Stomach smooth muscle (tissue), 2 donors: Measurements from ENCODE around the gene HAAO.

Experiments
- H3K27ac ChIP-seq: one replicate; pipeline ENCODE4 v1.7.0; 2013; ENCODE audit warnings: mild to moderate bottlenecking, low read length, inconsistent platforms
- H3K27me3 ChIP-seq, 2 donors: one replicate each; pipeline ENCODE4 v1.7.0; 2013; ENCODE audit warnings: low read length in 2 of 2; ENCODE audit not compliant: insufficient read depth in 2 of 2, control insufficient read depth in 1 of 2
- H3K36me3 ChIP-seq, 2 donors: one replicate each; pipeline ENCODE4 v1.7.0; 2013; ENCODE audit warnings: low read length in 2 of 2; ENCODE audit not compliant: control insufficient read depth in 2 of 2, insufficient read depth in 2 of 2
- H3K4me1 ChIP-seq: one replicate; pipeline ENCODE4 v1.7.0; 2013; ENCODE audit warnings: low read length; ENCODE audit not compliant: control insufficient read depth, insufficient read depth
- H3K4me3 ChIP-seq, 2 donors: one replicate each; pipeline ENCODE4 v1.7.0; 2013; ENCODE audit warnings: low read length in 2 of 2
- H3K9ac ChIP-seq, 2 donors: one replicate each; pipeline ENCODE4 v1.7.0; 2013; ENCODE audit warnings: low read length in 2 of 2, mild to moderate bottlenecking in 1 of 2
- H3K9me3 ChIP-seq, 2 donors: one replicate each; pipeline ENCODE4 v1.7.0; 2013; ENCODE audit warnings: low read length in 2 of 2; ENCODE audit not compliant: control insufficient read depth in 2 of 2
- donor health status: healthy.
- donor health status: Pancreatic carcinoma.

HAAO gene

DNA sequence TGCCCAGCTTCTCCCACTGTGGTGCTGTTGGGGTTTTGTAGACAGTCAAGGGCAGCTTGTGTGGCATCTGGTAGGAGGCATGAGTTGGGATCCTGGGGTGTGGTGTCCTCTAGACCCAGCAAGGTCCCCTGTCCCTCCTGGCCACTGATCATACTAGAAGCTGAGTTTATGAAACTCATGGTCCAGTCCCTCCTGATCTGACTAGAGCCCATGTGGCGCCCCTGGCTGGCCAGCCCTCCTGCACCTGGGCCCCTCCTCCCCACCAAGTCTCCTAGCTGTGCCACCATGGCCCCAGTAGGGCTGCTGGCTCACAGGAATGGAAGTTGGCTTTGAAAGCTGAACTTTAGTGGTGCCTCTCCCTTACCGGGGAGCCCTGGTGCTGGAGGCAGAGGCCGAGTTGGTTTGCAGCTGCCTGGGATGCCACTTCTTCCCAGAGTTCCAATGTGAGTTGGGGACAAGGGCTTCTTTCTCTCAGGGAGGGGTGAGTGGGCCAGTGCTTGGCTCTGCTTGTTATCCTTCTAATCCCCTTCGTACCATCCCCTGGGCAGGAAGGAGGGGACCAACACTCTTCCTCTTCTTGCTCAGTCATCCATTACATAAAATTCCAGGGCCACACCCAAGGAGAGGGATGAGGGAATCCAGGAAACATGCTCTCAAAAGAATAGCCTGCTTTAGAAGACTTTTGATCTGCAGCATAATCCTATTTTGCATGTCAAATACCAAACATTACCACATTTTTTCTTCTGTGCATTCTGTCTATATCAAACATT is 37.5 kb upstream of the HAAO start:
- Histone ChIP-seq H3K27me3 (no peaks in the 10 kb centered on the region), H3K9me3 (no peaks in the 10 kb centered on the region), H3K4me3 (no peak overlapping the region), H3K4me1 (peaks cover 22% of the 10 kb centered on the region), H3K27ac (peak overlapping the region; percentile 31), H3K9ac (no peak overlapping the region), H3K36me3 (no peaks in the 10 kb centered on the region)

DNA sequence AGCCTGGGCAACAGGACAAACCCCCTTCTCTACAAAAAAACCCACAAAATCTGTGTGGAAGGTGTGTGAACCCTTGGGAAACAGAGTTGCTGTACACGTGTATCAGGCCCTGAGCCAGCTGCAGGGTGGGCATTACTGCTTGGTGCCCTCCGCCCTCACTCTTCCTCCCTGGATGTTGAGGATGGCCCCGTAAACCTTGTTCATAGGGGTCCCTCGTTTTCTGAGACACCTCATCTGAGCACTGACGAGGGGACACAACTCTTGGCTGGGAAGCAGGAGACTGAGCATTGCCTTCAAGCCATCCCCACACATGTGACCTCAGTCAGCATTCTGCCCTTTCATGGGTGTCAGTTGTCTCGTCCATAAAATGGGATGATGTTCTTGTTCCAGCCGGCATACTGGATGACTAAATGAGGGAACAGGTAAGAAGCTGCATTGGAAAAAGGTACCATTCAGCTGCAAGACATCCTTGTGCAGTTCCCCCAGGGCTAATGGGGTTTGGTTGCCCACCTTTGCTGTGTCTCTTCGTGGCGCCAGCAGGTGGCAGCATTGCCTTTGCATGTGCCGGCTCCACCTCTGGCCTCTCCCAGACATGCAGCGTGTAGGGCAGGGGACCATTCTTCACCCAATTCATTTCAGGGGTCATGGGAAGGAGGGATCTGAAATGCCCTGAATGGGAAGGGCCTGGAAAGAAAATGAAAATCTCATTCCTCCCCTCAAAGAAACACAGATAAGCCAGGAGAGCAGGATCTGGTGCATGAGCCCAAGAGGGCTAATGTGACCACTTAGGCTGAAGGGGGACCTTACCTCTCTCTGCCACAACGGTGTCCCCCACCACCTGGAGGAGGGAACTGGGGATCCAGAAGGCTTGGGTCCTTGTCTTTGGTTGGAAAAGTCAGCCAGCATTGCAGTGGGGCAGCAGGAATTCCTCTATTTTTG is 36.4 kb upstream of the HAAO start:
- Histone ChIP-seq H3K27me3 (no peaks in the 10 kb centered on the region), H3K27ac (no peak overlapping the region), H3K9me3 (no peaks in the 10 kb centered on the region), H3K9ac (no peak overlapping the region), H3K4me3 (peak overlapping the region in 1 of 2 donors; percentile 72), H3K36me3 (no peaks in the 10 kb centered on the region), H3K4me1 (peaks cover 29% of the 10 kb centered on the region)

DNA sequence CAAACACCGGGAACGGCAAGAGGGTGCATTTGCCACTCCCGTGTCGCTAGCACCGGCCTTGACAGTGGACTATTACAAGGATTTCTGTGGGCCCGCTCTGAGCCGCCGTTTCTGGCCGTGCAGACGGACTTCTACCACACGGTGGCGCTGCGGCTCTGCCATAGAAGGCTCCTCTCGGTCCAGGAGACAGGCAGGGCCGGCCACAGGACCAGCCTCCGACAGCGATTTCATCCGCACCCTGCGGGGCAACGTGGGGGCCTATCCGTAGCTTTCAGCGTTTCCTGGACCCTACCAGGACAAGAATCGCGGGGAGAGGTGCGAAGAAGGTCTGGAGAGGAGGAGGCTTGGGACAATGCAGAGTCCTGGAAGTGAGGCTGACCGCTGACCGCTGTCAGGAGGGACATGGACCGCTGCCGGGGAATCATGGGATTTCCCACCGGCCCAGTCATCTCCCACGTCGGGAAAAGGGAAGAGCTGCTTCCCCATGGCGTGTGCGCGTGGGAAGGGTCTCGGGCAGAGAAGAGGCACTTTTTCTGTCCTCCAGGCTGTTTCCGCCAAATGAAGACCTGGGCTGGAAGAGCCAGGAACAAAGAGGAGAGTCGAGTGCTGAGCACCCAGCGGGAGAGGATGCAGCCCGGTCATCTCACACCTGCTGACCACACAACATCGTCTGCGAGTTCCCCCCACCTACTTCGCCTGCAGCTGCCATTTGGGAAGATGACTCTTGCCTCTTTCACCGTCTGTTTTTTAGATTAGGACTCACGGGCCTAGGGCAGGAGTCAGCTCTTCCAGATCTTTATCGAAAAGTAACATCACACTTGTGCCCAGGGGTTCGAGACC is 35.5 kb upstream of the HAAO start:
- Histone ChIP-seq H3K9ac (peak overlapping the region; percentile 29 to 32), H3K36me3 (no peaks in the 10 kb centered on the region), H3K4me1 (peaks cover 29% of the 10 kb centered on the region), H3K27me3 (no peaks in the 10 kb centered on the region), H3K4me3 (peak overlapping the region; percentile 57 to 72), H3K27ac (no peak overlapping the region), H3K9me3 (no peaks in the 10 kb centered on the region)

DNA sequence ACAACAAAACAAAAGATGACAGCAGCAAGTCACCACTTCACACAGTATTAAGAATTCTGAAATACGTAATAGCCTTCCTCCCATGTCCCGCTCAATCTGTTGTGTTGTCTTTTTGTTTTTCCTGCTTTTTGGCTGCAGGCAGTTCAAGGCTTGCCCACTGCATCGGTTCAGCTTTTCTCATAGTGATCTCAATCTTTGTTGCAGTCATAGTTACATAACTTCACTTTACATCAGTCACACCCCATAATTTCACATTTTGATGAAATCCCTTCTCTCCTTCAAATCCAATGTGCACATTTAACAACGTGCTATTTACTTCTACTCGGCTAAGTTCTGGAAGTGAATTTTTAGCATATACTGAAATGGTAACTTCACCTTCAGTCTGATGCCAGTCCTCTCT is 33.8 kb upstream of the HAAO start:
- no peaks in the 10 kb centered on the region for H3K27me3 ChIP-seq
- no peak overlapping the region for H3K27ac ChIP-seq
- H3K9me3 ChIP-seq, result no peaks in the 10 kb centered on the region
- H3K4me3 ChIP-seq, result no peak overlapping the region
- H3K36me3 ChIP-seq, result no peaks in the 10 kb centered on the region
- peaks cover 29% of the 10 kb centered on the region for H3K4me1 ChIP-seq
- no peak overlapping the region for H3K9ac ChIP-seq

DNA sequence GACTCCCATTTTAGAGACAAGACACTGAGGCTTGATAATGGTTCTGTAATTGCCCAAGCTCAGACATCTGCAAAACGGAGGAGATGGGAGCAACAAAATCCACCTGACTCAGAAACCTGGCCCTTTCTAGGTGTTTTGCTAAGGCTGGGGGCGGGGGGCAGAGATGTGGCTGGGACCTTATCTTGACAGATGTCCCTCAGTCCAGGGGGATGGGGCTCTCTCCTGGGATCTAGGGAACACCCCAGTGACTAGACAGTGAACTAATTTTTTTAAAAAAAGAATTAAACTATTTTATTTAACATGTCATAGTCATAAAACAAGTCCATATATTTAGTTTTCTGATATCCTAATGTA is 32.0 kb upstream of the HAAO start:
- Histone ChIP-seq H3K9ac (no peak overlapping the region), H3K4me1 (peaks cover 23% of the 10 kb centered on the region), H3K27ac (no peak overlapping the region), H3K27me3 (no peaks in the 10 kb centered on the region), H3K9me3 (no peaks in the 10 kb centered on the region), H3K4me3 (no peak overlapping the region), H3K36me3 (no peaks in the 10 kb centered on the region)

DNA sequence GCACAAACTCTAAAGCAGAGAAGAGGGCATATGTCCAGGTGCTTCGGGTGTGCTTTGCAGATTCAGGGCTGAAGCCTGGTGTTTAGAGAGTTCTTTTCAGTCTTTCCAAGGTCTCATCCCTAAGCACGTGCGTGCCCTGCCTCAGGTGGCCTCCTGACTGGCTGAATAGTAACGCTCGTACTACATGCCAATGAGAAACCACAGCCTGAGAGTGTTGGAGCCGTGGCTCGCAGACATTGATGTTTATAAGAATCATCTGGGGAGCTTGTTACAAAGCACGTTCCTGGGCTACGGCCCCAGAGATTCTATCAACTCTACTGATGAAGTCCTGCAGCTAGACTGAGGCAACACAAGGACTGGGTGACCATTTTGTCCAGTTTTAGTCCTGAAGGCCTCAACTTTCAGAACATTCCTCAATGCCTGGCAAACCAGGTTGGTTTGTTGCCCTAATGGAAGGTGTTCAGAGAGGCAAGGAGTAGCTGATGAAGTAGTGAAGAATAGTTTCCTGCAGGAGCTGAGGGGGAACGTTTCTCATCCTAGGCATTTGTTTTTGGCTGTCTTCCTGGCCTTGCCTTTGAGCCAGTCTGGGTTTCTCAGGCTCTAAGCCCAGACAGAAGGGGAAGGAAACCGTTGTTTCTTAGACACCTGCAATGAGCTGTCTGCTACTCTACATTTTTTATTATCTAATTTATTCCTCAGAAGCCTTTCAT is 31.5 kb upstream of the HAAO start:
- Histone ChIP-seq H3K4me3 (peak overlapping the region in 1 of 2 donors; percentile 8), H3K27ac (no peak overlapping the region), H3K9ac (no peak overlapping the region), H3K4me1 (peaks cover 17% of the 10 kb centered on the region), H3K36me3 (no peaks in the 10 kb centered on the region), H3K27me3 (no peaks in the 10 kb centered on the region), H3K9me3 (no peaks in the 10 kb centered on the region)

DNA sequence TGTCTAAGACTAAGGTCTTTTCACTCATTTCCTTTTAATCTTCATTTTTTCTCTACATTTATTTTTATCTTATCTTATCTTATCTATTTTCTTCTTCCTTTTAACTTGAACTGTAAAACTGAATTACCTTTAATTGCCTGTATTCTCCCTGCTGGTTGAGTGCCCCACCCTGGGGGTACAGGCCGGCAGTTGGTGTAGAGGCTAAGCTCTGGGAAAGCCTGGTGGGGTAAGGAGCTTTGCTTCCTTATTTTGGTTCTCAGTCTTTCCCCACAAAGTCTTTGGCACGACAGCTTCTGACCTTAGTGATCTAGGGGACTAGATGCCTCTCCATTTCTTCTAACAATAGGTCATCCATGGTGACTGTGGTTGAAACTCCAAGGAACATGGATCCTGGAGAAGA is 26.8 kb upstream of the HAAO start:
- H3K4me1 ChIP-seq, result peaks cover 4% of the 10 kb centered on the region
- H3K9me3 ChIP-seq, result no peaks in the 10 kb centered on the region
- no peak overlapping the region for H3K4me3 ChIP-seq
- H3K9ac ChIP-seq, result no peak overlapping the region
- H3K27me3 ChIP-seq, result no peaks in the 10 kb centered on the region
- no peaks in the 10 kb centered on the region for H3K36me3 ChIP-seq
- no peak overlapping the region for H3K27ac ChIP-seq

DNA sequence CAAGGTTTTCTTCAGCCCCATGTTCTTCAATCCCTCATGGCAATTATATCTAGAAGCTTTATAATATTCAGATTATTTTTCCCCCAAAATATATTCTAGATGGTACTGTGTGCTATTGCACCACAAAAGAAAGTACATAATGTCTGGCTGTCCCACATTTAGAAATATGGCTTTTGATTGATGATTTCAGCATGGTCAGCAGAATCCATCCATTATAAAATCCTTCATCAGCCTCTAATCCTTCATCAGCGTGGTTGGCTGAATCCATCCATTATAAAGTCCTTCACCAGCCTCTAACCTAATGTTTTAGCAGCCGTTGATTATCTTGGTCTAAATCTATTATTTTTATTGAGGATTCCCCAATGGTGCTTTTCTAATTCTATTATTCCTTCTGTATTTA is 23.3 kb upstream of the HAAO start:
- Histone ChIP-seq H3K4me1 (peaks cover 8% of the 10 kb centered on the region), H3K36me3 (no peaks in the 10 kb centered on the region), H3K4me3 (no peak overlapping the region), H3K9me3 (no peaks in the 10 kb centered on the region), H3K9ac (no peak overlapping the region), H3K27me3 (no peaks in the 10 kb centered on the region), H3K27ac (no peak overlapping the region)

DNA sequence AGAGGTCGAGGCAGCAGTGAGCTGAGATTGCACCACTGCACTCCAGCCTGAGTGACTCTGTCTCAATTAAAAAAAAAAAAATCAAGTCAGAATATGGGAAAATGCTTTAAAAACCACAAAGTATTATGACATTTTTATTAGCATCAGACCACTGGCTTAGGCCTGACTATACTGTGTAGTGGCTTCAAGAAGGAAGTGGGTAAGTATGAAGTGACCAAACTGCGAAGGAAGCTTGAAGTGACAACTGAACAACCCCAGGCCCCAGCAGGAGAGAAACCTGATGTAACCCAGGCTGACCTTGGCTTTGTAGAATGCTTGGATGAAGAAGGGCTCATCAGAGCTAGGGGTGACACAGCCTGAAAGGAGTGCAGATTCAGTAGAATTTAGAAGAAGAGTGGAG is 21.4 kb upstream of the HAAO start:
- Histone ChIP-seq H3K27ac (no peak overlapping the region), H3K27me3 (no peaks in the 10 kb centered on the region), H3K9me3 (no peaks in the 10 kb centered on the region), H3K4me1 (peaks cover 19% of the 10 kb centered on the region), H3K36me3 (no peaks in the 10 kb centered on the region), H3K9ac (no peak overlapping the region), H3K4me3 (no peak overlapping the region)

DNA sequence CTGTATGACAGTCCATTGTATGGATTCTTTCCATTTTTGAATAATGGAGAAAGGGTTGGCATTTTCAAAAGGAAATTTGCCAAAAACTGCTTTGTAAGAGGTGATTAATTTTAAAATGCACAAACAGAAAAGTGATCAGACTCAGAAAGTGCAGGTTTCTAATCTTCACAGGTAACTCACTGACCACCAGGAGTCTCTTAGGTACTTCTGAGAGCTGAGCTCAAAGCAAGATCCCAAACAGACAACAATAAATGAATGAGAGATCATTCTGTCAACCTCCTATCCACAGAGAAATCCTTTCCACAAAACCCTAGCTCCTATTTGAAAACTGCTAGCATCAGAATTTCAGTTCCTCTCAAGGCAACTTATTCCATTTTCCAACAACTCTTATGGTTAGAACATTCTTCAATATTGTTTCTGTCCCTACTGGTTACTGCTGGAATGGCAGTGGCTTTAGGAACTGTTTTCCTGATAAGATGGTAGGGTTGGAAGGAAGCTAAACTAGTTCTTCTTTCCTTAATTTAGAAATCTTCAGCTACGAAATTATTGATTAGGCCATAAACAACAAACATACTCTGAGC is 20.6 kb upstream of the HAAO start:
- H3K27ac ChIP-seq, result no peak overlapping the region
- no peaks in the 10 kb centered on the region for H3K36me3 ChIP-seq
- no peak overlapping the region for H3K9ac ChIP-seq
- H3K4me3 ChIP-seq, result no peak overlapping the region
- H3K27me3 ChIP-seq, result no peaks in the 10 kb centered on the region
- peaks cover 19% of the 10 kb centered on the region for H3K4me1 ChIP-seq
- no peaks in the 10 kb centered on the region for H3K9me3 ChIP-seq
